ENCODE data around the gene PADI1.

DNA sequence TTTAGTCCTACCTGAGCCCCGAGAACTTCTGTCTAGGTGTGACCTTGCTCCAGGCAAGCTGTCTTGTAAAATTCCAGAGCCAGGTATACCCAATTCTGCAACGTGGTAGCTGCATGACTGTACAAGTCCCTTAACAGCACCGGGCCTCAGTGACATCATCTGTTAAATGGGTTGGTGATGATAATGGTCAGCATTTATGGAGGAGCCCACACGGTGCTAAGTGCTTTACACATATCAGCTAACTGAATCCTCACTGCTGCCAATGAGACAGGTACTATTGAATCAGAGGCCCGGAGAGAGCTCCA lies 37.2 kb upstream of the PADI1 start:
- no peak for TF ChIP-seq POLR2A (IDR thresholded peaks at IDR 0.05)
- TF ChIP-seq, protein P1, sequence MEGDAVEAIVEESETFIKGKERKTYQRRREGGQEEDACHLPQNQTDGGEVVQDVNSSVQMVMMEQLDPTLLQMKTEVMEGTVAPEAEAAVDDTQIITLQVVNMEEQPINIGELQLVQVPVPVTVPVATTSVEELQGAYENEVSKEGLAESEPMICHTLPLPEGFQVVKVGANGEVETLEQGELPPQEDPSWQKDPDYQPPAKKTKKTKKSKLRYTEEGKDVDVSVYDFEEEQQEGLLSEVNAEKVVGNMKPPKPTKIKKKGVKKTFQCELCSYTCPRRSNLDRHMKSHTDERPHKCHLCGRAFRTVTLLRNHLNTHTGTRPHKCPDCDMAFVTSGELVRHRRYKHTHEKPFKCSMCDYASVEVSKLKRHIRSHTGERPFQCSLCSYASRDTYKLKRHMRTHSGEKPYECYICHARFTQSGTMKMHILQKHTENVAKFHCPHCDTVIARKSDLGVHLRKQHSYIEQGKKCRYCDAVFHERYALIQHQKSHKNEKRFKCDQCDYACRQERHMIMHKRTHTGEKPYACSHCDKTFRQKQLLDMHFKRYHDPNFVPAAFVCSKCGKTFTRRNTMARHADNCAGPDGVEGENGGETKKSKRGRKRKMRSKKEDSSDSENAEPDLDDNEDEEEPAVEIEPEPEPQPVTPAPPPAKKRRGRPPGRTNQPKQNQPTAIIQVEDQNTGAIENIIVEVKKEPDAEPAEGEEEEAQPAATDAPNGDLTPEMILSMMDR (IDR thresholded peaks at IDR 0.05) = no peak
